HepG2 (cell line): ENCODE measurements around the gene CR1L. TPM values are rescaled to one million over a fixed set of nuclear protein-coding genes. Genes with fewer than 3 reads are reported as not detected.

Experiments used
- BRD4 ChIP-seq: sonication (generic); formaldehyde crosslinking; IDR thresholded peaks from 2 replicates; pipeline ENCODE4 v1.4.0; 2020; ENCODE audit warnings: missing genetic modification reagents
- CSRNP2 ChIP-seq: sonication (generic); formaldehyde crosslinking; conservative IDR thresholded peaks from 2 replicates; pipeline ENCODE4 v1.8.0; 2022; ENCODE audit warnings: low read depth, missing genetic modification reagents
- ERF ChIP-seq: IDR thresholded peaks from 2 replicates; pipeline ENCODE4 v1.6.1; 2018; ENCODE audit warnings: missing biosample characterization, missing genetic modification reagents
- HNF1B ChIP-seq: sonication (generic); formaldehyde crosslinking; IDR thresholded peaks from 2 replicates; pipeline ENCODE4 v1.5.1; 2020; ENCODE audit warnings: mild to moderate bottlenecking, moderate library complexity, missing genetic modification reagents
- RARG ChIP-seq: sonication (generic); formaldehyde crosslinking; IDR thresholded peaks from 2 replicates; pipeline ENCODE4 v1.4.0; 2020; ENCODE audit warnings: low read depth, mild to moderate bottlenecking, missing genetic modification reagents
- SIN3B ChIP-seq: fragments of 150-350 bp; IDR thresholded peaks from 2 replicates; pipeline ENCODE4 v1.6.1; 2014; ENCODE audit warnings: low read length
- SNAPC4 ChIP-seq: sonication (generic); formaldehyde crosslinking; IDR thresholded peaks from 2 replicates; pipeline ENCODE4 v1.4.0; 2020; ENCODE audit warnings: mild to moderate bottlenecking, missing genetic modification reagents
- SPEN ChIP-seq: sonication (generic); formaldehyde crosslinking; IDR thresholded peaks from 2 replicates; pipeline ENCODE4 v1.5.1; 2020; ENCODE audit warnings: low read depth, mild to moderate bottlenecking, missing genetic modification reagents
- TRIM24 ChIP-seq: sonication (generic); formaldehyde crosslinking; IDR thresholded peaks from 2 replicates; pipeline ENCODE4 v1.8.0; 2022; ENCODE audit warnings: mild to moderate bottlenecking, missing genetic modification reagents
- ZFP62 ChIP-seq: sonication (generic); formaldehyde crosslinking; IDR thresholded peaks from 2 replicates; pipeline ENCODE4 v1.4.0; 2020; ENCODE audit warnings: missing genetic modification reagents
- ZFX ChIP-seq: sonication (generic); formaldehyde crosslinking; IDR thresholded peaks from 2 replicates; pipeline ENCODE4 v1.4.0; 2020; ENCODE audit warnings: mild to moderate bottlenecking, low read depth, missing genetic modification reagents, moderate library complexity
- ZNF501 ChIP-seq: sonication (generic); formaldehyde crosslinking; IDR thresholded peaks from 2 replicates; pipeline ENCODE4 v1.5.1; 2020; ENCODE audit warnings: mild to moderate bottlenecking, moderate library complexity, missing genetic modification reagents
- ZNF512B ChIP-seq: sonication (generic); formaldehyde crosslinking; IDR thresholded peaks from 2 replicates; pipeline ENCODE4 v1.5.1; 2020; ENCODE audit warnings: missing genetic modification reagents, mild to moderate bottlenecking, borderline replicate concordance
- ZNF567 ChIP-seq: sonication (generic); formaldehyde crosslinking; IDR thresholded peaks from 2 replicates; pipeline ENCODE4 v1.8.1; 2023; ENCODE audit warnings: mild to moderate bottlenecking, missing genetic modification reagents, borderline replicate concordance
- ZNF724P ChIP-seq: sonication (generic); formaldehyde crosslinking; IDR thresholded peaks from 2 replicates; pipeline ENCODE4 v1.8.0; 2022; ENCODE audit warnings: missing genetic modification reagents, borderline replicate concordance
- ZNF761 ChIP-seq: sonication (generic); formaldehyde crosslinking; conservative IDR thresholded peaks from 2 replicates; pipeline ENCODE4 v1.4.0; 2020; ENCODE audit warnings: mild to moderate bottlenecking, missing genetic modification reagents
- ZNF776 ChIP-seq: sonication (generic); formaldehyde crosslinking; IDR thresholded peaks from 2 replicates; pipeline ENCODE4 v1.4.0; 2020; ENCODE audit warnings: mild to moderate bottlenecking, missing genetic modification reagents
- polyA plus RNA-seq, 8 experiments: library from polyadenylated mRNA; depleted of rRNA in 3 of 8; stranded (reverse) in 7 of 8; unstranded in 1 of 8; fragments of >200 nt; fragmentation: Illumina TruSeq in 4 of 8; extraction: Trizol in 4 of 8; gene quantifications; 2 replicates each; pipeline versions ENCODE4 v1.2.1 to v1.2.3, GENCODE V29; 2011 to 2016; ENCODE audit warnings: low read depth in 4 of 8, missing spikeins in 1 of 8, mixed read lengths in 1 of 8; ENCODE audit not compliant: insufficient read depth in 1 of 8
- total RNA-seq, 5 experiments: library from RNA; depleted of rRNA; stranded (reverse); fragments of >200 nt; fragmentation: Illumina TruSeq; extraction: Trizol; gene quantifications; 2 replicates each; pipeline ENCODE4 v1.2.3, GENCODE V29; 2016; ENCODE audit warnings: low read depth in 1 of 5

Gene CR1L
- total and polyA plus RNA-seq, 2 of the 13 experiments (the other 11 are each of a cell fraction or from before 2014, with no cell fraction given) = not detected

GRCh38 chr1:207751790-207752455, 107.0 kb downstream of the CR1L start, which contains the start of gene CD46 (continued):
- peak; percentile 36; the same call in 1 of the 2 replicates for TF ChIP-seq HNF1B
- peak; percentile 94 for TF ChIP-seq ZFX
- no peak; the same call in none of the 2 replicates for TF ChIP-seq ZNF724P (CRISPR knock-in tag)
- TF ChIP-seq ZNF512B (CRISPR knock-in tag) = no peak
- TF ChIP-seq ERF (CRISPR knock-in tag) = peak; percentile 75; the same call in 1 of the 2 replicates
- no peak for TF ChIP-seq ZFP62 (CRISPR knock-in tag)
- no peak for TF ChIP-seq ZNF567 (CRISPR knock-in tag)
- TF ChIP-seq ZNF501 (CRISPR knock-in tag) = peak; percentile 79
- TF ChIP-seq TRIM24 (CRISPR knock-in tag) = no peak
- 0 out of 2 replicates have a peak, but pooled peaks have one; percentile 14 for TF ChIP-seq ZNF761 (CRISPR knock-in tag)
- TF ChIP-seq SNAPC4 (CRISPR knock-in tag) = no peak
- TF ChIP-seq SPEN (CRISPR knock-in tag) = peak; percentile 70; the same call in 1 of the 2 replicates
- TF ChIP-seq CSRNP2 (CRISPR knock-in tag) = no peak
- TF ChIP-seq ZNF776 (CRISPR knock-in tag) = no peak
- no peak for TF ChIP-seq SIN3B
- no peak for TF ChIP-seq RARG (CRISPR knock-in tag)
- TF ChIP-seq BRD4 (CRISPR knock-in tag) = no peak; the same call in 1 of the 2 replicates
